Measurements from ENCODE around the gene ANKRD66.

Gene ANKRD66

DNA sequence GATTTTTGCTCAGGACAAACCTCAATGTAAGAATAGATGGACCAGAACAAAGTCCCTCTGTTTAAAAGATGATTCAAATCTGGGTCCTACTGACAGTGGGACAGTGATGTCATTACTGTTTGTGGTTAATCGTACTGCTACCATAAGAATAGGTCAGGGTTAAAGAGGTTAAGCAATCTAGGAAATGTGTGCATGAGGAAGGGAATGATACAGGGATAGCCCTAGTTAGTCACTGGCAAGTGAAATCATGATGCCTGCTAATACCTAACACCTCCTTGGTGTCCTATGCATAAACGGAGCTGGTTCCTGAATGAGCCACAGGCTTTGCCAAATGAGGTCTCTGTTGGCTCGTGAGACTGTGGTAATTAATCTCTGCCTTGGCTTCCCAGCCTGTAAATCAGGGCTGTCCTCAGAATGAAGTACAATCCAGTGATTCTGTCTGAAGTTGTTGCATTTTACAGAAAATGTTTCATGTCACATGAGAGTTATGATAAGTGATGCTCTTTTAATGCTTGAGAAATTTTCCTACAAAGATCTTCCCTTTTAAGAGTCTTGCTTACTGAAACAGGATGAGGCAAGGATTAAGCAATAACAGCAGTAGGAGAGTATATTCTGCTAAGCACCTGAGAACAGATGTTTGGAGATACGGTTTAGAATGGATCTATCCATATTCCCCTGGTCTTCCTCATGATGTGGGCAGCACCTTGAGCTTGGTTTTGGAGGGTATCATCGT lies 50.3 kb downstream of the ANKRD66 start:
- Histone ChIP-seq H3K4me3 (no peak overlapping the region), H3K27ac (no peak overlapping the region)
- DNase-seq (ENCODE audit: low spot score): no peak
- TF ChIP-seq, protein P1, sequence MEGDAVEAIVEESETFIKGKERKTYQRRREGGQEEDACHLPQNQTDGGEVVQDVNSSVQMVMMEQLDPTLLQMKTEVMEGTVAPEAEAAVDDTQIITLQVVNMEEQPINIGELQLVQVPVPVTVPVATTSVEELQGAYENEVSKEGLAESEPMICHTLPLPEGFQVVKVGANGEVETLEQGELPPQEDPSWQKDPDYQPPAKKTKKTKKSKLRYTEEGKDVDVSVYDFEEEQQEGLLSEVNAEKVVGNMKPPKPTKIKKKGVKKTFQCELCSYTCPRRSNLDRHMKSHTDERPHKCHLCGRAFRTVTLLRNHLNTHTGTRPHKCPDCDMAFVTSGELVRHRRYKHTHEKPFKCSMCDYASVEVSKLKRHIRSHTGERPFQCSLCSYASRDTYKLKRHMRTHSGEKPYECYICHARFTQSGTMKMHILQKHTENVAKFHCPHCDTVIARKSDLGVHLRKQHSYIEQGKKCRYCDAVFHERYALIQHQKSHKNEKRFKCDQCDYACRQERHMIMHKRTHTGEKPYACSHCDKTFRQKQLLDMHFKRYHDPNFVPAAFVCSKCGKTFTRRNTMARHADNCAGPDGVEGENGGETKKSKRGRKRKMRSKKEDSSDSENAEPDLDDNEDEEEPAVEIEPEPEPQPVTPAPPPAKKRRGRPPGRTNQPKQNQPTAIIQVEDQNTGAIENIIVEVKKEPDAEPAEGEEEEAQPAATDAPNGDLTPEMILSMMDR (IDR thresholded peaks at IDR 0.05): no peak

DNA sequence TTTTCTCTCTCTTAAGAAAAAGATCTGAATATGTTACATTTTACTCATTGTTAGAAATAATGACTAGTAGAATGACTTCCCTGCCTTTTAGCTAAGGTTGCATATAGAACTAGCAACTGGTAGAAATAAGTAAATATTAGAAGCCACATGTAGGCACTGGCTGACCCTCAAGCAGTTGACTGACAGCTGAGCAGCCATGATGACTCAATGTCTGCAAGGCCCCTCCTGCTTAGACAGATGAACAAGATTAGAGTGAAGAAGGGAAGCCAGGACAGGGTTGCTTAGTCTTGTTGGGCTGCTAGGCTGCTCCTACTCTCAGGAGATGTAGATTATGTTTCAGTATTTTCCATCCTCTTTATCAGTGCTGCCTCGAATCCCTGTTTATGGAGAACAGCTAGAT lies 52.9 kb downstream of the ANKRD66 start:
- TF ChIP-seq, protein P1 (IDR thresholded peaks at IDR 0.05): no peak
- no peak for DNase-seq (ENCODE audit: low spot score)
- no peak overlapping the region for H3K27ac ChIP-seq
- no peak overlapping the region for H3K4me3 ChIP-seq

DNA sequence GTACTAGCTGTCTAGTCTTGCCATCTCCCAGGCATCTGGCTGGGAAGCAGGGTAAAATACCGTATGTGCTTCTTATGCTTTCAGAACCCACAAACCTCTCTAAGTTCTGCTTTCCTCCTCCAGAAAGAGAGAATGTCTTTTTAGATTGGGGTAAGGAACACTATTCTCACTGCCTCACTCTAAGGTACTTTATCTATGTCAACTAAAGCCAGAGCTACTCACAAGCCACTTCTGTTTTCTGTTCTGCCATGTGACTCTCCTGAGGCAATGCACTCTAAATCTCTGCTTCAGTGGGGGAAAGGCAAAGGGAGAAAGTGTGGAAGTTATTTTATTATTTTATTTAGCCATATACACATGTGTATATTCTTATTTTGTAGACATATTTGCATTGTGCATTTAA lies 62.1 kb downstream of the ANKRD66 start:
- H3K4me3 ChIP-seq: no peak overlapping the region
- TF ChIP-seq, protein P1 (IDR thresholded peaks at IDR 0.05): no peak
- no peak for DNase-seq (ENCODE audit: low spot score)
- no peak overlapping the region for H3K27ac ChIP-seq

Measured in coronary artery (tissue), 2 donors.